Adrenal gland (tissue), 12 donors: ENCODE results near the gene CACNA1H. TPM values are rescaled to one million over a fixed set of nuclear protein-coding genes. Genes with fewer than 3 reads are reported as not detected.
"Not testable (repeated sequence)": the region's sequence is repeated elsewhere in the genome, so short reads cannot be mapped to it uniquely, and the experiment has no call there.

Source experiments
- DNase-seq, 7 donors: peaks; one replicate each; pipeline ENCODE4 v3.0.0-alpha.2; 2019 to 2020
- H3K27ac ChIP-seq, 5 donors: fragments of 200-600 bp; sonication (generic) in 4 of 5; 1 replicate in 3 of 5; 2 replicates in 2 of 5; pipeline versions ENCODE4 v1.5.1 to v1.8.0; 2016 to 2020; ENCODE audit warnings: mild to moderate bottlenecking in 1 of 5
- H3K27me3 ChIP-seq: fragments of 200-600 bp; 2 replicates; pipeline ENCODE4 v1.8.0; 2021
- H3K36me3 ChIP-seq, 2 donors: fragments of 200-600 bp; replicated peaks in 1 of 2; 1 replicate in 1 of 2; 2 replicates in 1 of 2; pipeline versions ENCODE4 v1.5.1 to v1.8.0; 2018 to 2022
- H3K4me1 ChIP-seq, 2 donors: fragments of 200-600 bp; replicated peaks in 1 of 2; 1 replicate in 1 of 2; 2 replicates in 1 of 2; pipeline versions ENCODE4 v1.5.1 to v1.8.0; 2018 to 2021
- H3K4me3 ChIP-seq, 4 donors: fragments of 200-600 bp; sonication (generic) in 3 of 4; one replicate each; pipeline ENCODE4 v1.5.1; 2016 to 2018
- H3K9me3 ChIP-seq, 3 donors: fragments of 200-600 bp; sonication (generic) in 1 of 3; replicated peaks in 1 of 3; 1 replicate in 2 of 3; 2 replicates in 1 of 3; pipeline versions ENCODE4 v1.5.1 to v1.8.0; 2016 to 2021
- POLR2A ChIP-seq, 2 donors: fragments of 450-650 bp; IDR thresholded peaks; one replicate each; pipeline ENCODE4 v1.6.1; 2017; ENCODE audit warnings: antibody characterized with exemption in 2 of 2, mild to moderate bottlenecking in 2 of 2, moderate library complexity in 1 of 2
- whole genome bisulfite sequencing, 4 donors: extraction: QIAGEN DNeasy Blood & Tissue Kit in 2 of 4; methylation state at CpG; one replicate each; pipeline versions ENCODE4 v1.1.5 to v1.1.7; 2013 to 2017; 5-methylcytosine and 5-hydroxymethylcytosine counted together
- intact Hi-C, 2 donors: fragments of 100-400 bp; cut with DNase I; formaldehyde crosslinking; loops; one replicate each; pipeline versions ENCODE4 v1.14.1 to v1.15.0; 2022 to 2023
- polyA plus RNA-seq, 3 donors: library from polyadenylated mRNA; stranded (reverse); fragments of 200-250 nt in 2 of 3; fragments of 350-450 nt in 1 of 3; fragmentation: Illumina TruSeq in 1 of 3; extraction: RNeasy Lipid Tissue Mini Kit (QIAGEN cat#74804) in 1 of 3; gene quantifications; one replicate each; pipeline ENCODE4 v1.2.3, GENCODE V29; 2013 to 2014
- total RNA-seq, 9 donors: library from RNA; depleted of rRNA in 4 of 9; stranded (reverse); fragments of >200 nt in 4 of 9; fragments of 120-200 nt in 1 of 9; fragmentation: NEBNext Ultra II Directional in 1 of 9; extraction: Animal tissue kit (Norgen Biotek cat#: 25700) in 1 of 9; gene quantifications; one replicate each; pipeline versions ENCODE4 v1.1.0 to v1.2.4, GENCODE V29; 2013 to 2023
- TF ChIP-seq, protein P1 (sequence below), 6 experiments: fragments of 450-650 bp in 4 of 6; fragments of 200-600 bp in 2 of 6; sonication (generic) in 1 of 6; IDR thresholded peaks; 1 replicate in 5 of 6; 2 replicates in 1 of 6; pipeline versions ENCODE4 v1.5.1 to v1.8.0; 2016 to 2021; ENCODE audit warnings: antibody characterized with exemption in 6 of 6, mild to moderate bottlenecking in 2 of 6, moderate library complexity in 1 of 6
- donor health status: healthy with polysubstance abuse.
- donor health status: Bipolar disorder and iron deficiency.
- donor health status: DM: yes; HTN: yes; CAD: no.
- donor health status: DM: no; HTN: no; CAD: no.
- donor health status: DM: no; HTN: no; CAD: no.
- donor health status: DM: yes; HTN: yes; CAD: no.

The CACNA1H gene
- total and polyA plus RNA-seq, 12 donors: 14.0 to 121 (median 34.9) TPM

DNA sequence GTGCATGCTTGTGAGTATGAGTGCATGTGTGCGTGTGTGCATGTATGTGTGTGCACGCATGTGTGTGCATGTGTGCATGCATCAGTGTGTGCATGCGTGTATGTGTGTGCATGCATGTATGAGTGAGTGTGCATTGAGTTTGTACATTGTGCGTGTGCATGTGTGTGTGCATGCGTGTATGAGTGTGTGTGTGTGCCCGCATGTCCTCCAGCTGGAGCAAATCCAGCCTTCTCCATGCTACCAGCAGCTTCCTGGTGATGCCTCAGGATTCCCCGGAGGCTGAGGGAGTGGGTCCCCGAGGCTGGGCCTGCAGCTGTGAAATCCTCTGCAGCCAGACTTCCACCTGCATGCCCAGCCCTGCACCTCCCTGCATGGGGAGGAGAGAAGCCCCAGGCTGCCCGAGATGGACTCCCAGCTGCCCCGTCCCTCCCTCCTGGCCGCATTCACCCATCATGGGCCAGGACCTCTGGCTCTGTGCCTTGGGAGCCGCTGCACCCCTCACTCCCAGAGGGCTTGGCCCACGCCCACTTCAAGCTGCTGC lies 112.3 kb downstream of the CACNA1H start:
- Histone ChIP-seq H3K27ac (no peak overlapping the region), H3K4me3 (no peak overlapping the region), H3K9me3 (no peaks in the 10 kb centered on the region), H3K27me3 (peaks cover 2% of the 10 kb centered on the region), H3K36me3 (no peaks in the 10 kb centered on the region), H3K4me1 (no peaks in the 10 kb centered on the region)
- TF ChIP-seq POLR2A (IDR thresholded peaks at IDR 0.05): no peak
- WGBS, 4 donors: 65 to 84% (median 79%) methylated on average over 10 to 13 of the region's 13 CpGs
- intact Hi-C loops: no loop called here
- DNase-seq: no peak

- Histone ChIP-seq H3K27ac (no peak overlapping the region), H3K9me3 (no peaks in the 10 kb centered on the region), H3K27me3 (no peaks in the 10 kb centered on the region), H3K36me3 (no peaks in the 10 kb centered on the region), H3K4me3 (no peak overlapping the region), H3K4me1 (no peaks in the 10 kb centered on the region)
- TF ChIP-seq, protein P1, sequence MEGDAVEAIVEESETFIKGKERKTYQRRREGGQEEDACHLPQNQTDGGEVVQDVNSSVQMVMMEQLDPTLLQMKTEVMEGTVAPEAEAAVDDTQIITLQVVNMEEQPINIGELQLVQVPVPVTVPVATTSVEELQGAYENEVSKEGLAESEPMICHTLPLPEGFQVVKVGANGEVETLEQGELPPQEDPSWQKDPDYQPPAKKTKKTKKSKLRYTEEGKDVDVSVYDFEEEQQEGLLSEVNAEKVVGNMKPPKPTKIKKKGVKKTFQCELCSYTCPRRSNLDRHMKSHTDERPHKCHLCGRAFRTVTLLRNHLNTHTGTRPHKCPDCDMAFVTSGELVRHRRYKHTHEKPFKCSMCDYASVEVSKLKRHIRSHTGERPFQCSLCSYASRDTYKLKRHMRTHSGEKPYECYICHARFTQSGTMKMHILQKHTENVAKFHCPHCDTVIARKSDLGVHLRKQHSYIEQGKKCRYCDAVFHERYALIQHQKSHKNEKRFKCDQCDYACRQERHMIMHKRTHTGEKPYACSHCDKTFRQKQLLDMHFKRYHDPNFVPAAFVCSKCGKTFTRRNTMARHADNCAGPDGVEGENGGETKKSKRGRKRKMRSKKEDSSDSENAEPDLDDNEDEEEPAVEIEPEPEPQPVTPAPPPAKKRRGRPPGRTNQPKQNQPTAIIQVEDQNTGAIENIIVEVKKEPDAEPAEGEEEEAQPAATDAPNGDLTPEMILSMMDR (IDR thresholded peaks at IDR 0.05): no peak
- 48 to 86% (median 82%) methylated on average over 4 to 19 of the region's 19 CpGs for WGBS, 4 donors
- intact Hi-C loops: no loop called here
- DNase-seq: no peak
Measured at GRCh38 chr16:1265826-1266225, 112.9 kb downstream of the CACNA1H start.

GRCh38 chr16:1269418-1269817 lies 116.5 kb downstream of the CACNA1H start:
- H3K4me1 ChIP-seq, intact Hi-C loops, H3K27me3 ChIP-seq, H3K27ac ChIP-seq, DNase-seq, H3K9me3 ChIP-seq, H3K4me3 ChIP-seq, H3K36me3 ChIP-seq: not testable (repeated sequence)
- WGBS, 4 donors: 92 to 96% (median 93%) methylated on average over 7 of the region's 7 CpGs

GRCh38 chr16:1271380-1271723 lies 118.4 kb downstream of the CACNA1H start:
- Histone ChIP-seq H3K36me3 (no peaks in the 10 kb centered on the region), H3K4me1 (no peaks in the 10 kb centered on the region), H3K4me3 (no peak overlapping the region), H3K9me3 (no peaks in the 10 kb centered on the region), H3K27ac (no peak overlapping the region), H3K27me3 (no peaks in the 10 kb centered on the region)
- WGBS, 4 donors: 69 to 80% (median 79%) methylated on average over 11 to 12 of the region's 12 CpGs
- no peak for TF ChIP-seq POLR2A (IDR thresholded peaks at IDR 0.05)
- TF ChIP-seq, protein P1 (IDR thresholded peaks at IDR 0.05): no peak
- intact Hi-C loops: no loop called here
- DNase-seq: peak in 1 of 7 donors; percentile 3

Other genes with a start within 250 kb of the CACNA1H start
- gene LMF1, start 182.1 kb upstream of the CACNA1H start, total RNA-seq: 10 to 100 TPM; 13.1 to 80.8 (median 35.2) TPM
- gene LMF1, start 182.1 kb upstream of the CACNA1H start, polyA plus RNA-seq: 100 to 1,000 TPM in 1 of 3 donors, 10 to 100 TPM in 2; 10.5 to 101 (median 66.0) TPM
- 1 to 10 TPM in 2 of 9 donors, under 1 TPM in 7; 0.09 to 1.5 (median 0.66) TPM for gene SOX8, start 171.3 kb upstream of the CACNA1H start, total RNA-seq
- gene SOX8, start 171.3 kb upstream of the CACNA1H start, polyA plus RNA-seq: 1 to 10 TPM in 2 of 3 donors, under 1 TPM in 1; 0.04 to 2.1 (median 1.6) TPM
- gene SSTR5, start 80.4 kb upstream of the CACNA1H start, total RNA-seq: 10 to 100 TPM in 1 of 9 donors, 1 to 10 TPM in 6, under 1 TPM in 1, not detected in 1; 0.79 to 14.4 (median 3.0) TPM
- under 1 TPM in 2 of 3 donors, not detected in 1; 0.17 to 0.24 TPM for gene SSTR5, start 80.4 kb upstream of the CACNA1H start, polyA plus RNA-seq
- gene C1QTNF8, start 56.9 kb upstream of the CACNA1H start, total RNA-seq: under 1 TPM in 2 of 9 donors, not detected in 7; 0.14 to 0.19 TPM
- gene C1QTNF8, start 56.9 kb upstream of the CACNA1H start, polyA plus RNA-seq: under 1 TPM in 2 of 3 donors, not detected in 1; 0.30 to 0.64 TPM
- gene TPSG1, start 72.2 kb downstream of the CACNA1H start, total RNA-seq: 1 to 10 TPM in 1 of 9 donors, under 1 TPM in 2, not detected in 6; 0.18 to 5.5 (median 0.29) TPM
- gene TPSG1, start 72.2 kb downstream of the CACNA1H start, polyA plus RNA-seq: 1 to 10 TPM in 1 of 3 donors, under 1 TPM in 1, not detected in 1; 0.34 to 2.7 TPM
- 1 to 10 TPM in 2 of 9 donors, under 1 TPM in 3, not detected in 4; 0.54 to 6.6 (median 0.78) TPM for gene TPSB2, start 77.1 kb downstream of the CACNA1H start, total RNA-seq
- 1 to 10 TPM in 1 of 3 donors, under 1 TPM in 1, not detected in 1; 0.32 to 5.1 TPM for gene TPSB2, start 77.1 kb downstream of the CACNA1H start, polyA plus RNA-seq
- gene TPSAB1, start 87.6 kb downstream of the CACNA1H start, total RNA-seq: 1 to 10 TPM in 3 of 9 donors, under 1 TPM in 4, not detected in 2; 0.11 to 4.7 (median 0.93) TPM
- gene TPSAB1, start 87.6 kb downstream of the CACNA1H start, polyA plus RNA-seq: 1 to 10 TPM in 1 of 3 donors, under 1 TPM in 1, not detected in 1; 0.48 to 4.8 TPM
- gene TPSD1, start 103.0 kb downstream of the CACNA1H start, total RNA-seq: not detected
- gene TPSD1, start 103.0 kb downstream of the CACNA1H start, polyA plus RNA-seq: under 1 TPM in 1 of 3 donors, not detected in 2; 0.24 TPM
- 100 to 1,000 TPM in 4 of 9 donors, 10 to 100 TPM in 5; 50.7 to 142 (median 95.5) TPM for gene UBE2I, start 156.5 kb downstream of the CACNA1H start, total RNA-seq
- gene UBE2I, start 156.5 kb downstream of the CACNA1H start, polyA plus RNA-seq: 100 to 1,000 TPM in 1 of 3 donors, 10 to 100 TPM in 2; 61.9 to 203 (median 70.1) TPM
- gene BAIAP3, start 180.5 kb downstream of the CACNA1H start, total RNA-seq: 10 to 100 TPM in 4 of 9 donors, 1 to 10 TPM in 4, under 1 TPM in 1; 0.79 to 25.4 (median 7.8) TPM
- 100 to 1,000 TPM in 1 of 3 donors, 10 to 100 TPM in 2; 11.9 to 129 (median 20.7) TPM for gene BAIAP3, start 180.5 kb downstream of the CACNA1H start, polyA plus RNA-seq
- 100 to 1,000 TPM in 3 of 9 donors, 10 to 100 TPM in 6; 49.8 to 258 (median 75.0) TPM for gene TSR3, start 198.8 kb downstream of the CACNA1H start, total RNA-seq
- 10 to 100 TPM; 13.7 to 42.8 (median 39.2) TPM for gene TSR3, start 198.8 kb downstream of the CACNA1H start, polyA plus RNA-seq
- gene GNPTG, start 198.8 kb downstream of the CACNA1H start, total RNA-seq: 100 to 1,000 TPM; 132 to 332 (median 281) TPM
- gene GNPTG, start 198.8 kb downstream of the CACNA1H start, polyA plus RNA-seq: 100 to 1,000 TPM in 2 of 3 donors, 10 to 100 TPM in 1; 95.9 to 659 (median 362) TPM